Nucleus accumbens (tissue), 56 donors: ENCODE data around the gene ATCAY.
"Not testable (repeated sequence)": the region's sequence is repeated elsewhere in the genome, so short reads cannot be mapped to it uniquely, and the experiment has no call there.

Experiments
- DNase-seq, 56 donors: peaks; one replicate each; lab custom pipeline; 2025; lab: John Stamatoyannopoulos, UW

The ATCAY gene

DNA sequence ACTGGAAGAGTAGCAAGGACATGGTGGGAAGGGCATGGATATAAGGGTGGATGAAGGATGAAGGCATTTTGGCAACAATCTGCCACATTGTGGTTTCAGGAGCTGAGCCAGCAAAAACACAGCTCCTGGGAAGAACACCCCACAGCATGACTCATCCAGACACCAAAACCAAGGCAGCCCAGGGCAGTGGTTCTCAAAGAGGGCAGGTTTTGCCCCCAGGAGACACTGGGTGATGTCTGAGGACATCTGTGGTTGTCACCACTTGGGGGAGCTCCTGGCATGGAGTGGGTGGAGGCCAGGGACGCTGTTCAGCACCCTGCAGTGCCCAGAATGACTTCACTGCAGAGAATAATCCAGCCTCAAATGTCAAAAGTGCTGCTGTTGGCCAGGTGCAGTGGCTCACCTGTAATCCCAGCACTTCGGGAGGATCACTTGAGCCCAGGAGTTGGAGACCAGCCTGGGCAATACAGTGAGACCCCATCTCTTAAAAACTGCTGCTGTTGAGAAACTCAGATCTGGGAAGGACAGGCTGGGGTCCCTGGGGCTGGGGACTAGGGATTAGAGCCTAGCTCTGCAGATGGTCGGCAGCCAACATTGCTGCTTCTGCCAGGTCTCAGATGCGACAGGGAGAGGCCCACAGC, 27.8 kb upstream of the ATCAY start:
- DNase-seq, result no peak

GRCh38 chr19:3855320-3855719, 25.2 kb upstream of the ATCAY start:
- DNase-seq, result no peak

DNA sequence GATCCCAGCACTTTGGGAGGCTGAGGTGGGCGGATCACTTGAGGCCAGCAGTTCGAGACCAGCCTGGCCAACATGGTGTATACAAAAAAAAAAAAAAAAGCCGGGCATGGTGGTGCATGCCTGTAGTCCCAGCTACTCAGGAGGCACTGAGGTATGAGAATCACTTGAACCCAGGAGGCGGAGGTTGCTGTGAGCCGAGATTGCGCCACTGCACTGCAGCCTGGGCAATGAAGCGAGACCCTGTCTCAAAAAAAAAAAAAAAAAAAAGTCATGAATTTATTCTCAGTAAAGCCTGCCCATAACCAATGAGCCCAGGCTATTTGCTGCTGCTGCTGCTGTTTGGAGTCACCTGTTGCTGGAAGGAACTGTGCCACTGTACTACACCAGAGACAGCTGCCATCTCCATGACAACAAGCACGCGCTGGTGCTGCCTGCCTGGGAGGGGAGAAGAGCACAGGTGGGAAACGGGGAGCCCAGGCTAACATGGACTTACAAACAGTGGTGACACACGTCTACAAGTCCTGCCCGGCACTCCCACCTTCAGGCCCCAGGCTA, 23.0 kb upstream of the ATCAY start:
- DNase-seq, result peak in 23 of 56 donors; percentile 2 to 75 (median 29)

GRCh38 chr19:3860499-3860898, 20.0 kb upstream of the ATCAY start:
- DNase-seq, result no peak

- no peak for DNase-seq
These were observed 17.5 kb upstream of the ATCAY start for GRCh38 chr19:3862826-3863500.

- DNase-seq, result no peak
These were observed 16.8 kb upstream of the ATCAY start for GRCh38 chr19:3863648-3864047.

GRCh38 chr19:3866910-3867638, 13.4 kb upstream of the ATCAY start:
- DNase-seq, result no peak

DNA sequence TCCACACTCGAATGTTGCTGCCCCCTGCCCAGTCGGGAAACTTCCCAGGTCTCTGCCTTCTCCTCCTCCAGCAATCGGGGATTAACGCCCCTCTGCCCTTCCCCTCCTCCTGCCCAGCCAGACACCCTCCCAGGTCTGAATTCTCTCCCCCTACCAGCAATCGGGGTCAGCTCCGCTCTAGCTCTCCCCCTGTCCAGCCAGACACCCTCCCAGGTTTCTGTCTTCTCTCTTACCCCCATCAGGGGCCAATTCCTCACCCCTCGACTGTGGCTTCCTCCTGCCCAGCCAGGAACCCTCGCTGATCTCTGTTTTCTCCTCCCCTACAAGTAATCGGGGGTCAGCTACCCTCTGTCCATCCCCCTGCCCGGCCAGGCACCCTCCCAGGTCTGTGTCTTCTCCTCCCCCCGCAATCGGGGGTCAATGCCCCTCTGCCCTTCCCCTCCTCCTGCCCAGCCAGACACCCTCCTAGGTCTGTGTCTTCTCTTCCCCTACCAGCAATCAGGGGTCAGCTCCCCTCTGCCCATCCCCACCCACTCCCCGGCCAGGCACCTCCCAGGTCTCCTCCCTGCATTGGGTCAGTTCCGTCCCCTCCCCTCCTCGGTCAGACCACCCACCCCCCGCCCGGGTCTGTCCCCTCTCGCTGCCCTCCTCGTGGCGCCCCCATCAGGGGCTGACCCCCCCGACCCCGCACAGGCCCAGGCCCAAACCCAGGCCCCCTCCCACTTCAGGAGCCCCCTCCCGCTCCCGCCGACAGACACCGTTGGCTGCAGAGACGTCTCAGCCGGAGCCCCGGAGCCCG, 12.3 kb upstream of the ATCAY start:
- DNase-seq, result no peak

- DNase-seq, result peak in 22 of 56 donors; percentile 6 to 66 (median 20)
These were observed 11.6 kb upstream of the ATCAY start, which contains the start of gene ZFR2 for GRCh38 chr19:3868770-3869456. Gene ZFR2 (minus strand): TSS chr19:3869038. CDS start chr19:3869017, 21 bp downstream.

DNA sequence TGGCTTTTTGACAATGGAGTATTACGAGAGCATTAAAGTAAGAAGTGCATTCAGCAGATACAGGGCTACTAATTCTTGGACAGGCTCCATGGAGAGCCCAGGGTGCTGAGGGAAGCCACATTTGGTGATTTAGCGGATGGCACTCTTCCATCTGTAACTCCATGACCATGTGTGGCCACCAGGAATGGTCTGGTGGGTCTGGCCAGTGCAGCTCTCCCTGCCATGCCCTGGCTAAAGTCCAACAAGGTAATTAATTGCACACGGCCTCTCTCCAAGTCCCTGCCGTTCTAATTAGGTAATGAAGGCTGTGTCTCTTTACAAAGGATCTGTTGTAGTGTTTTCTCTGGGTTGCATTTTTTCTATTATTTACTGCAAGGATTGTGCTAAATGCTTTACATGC, 7.3 kb upstream of the ATCAY start:
- no peak for DNase-seq

- not testable (repeated sequence) for DNase-seq
These were observed 5.8 kb upstream of the ATCAY start for GRCh38 chr19:3874695-3875094.

- DNase-seq, result peak in 1 of 56 donors; percentile 3
These were observed 829 bp upstream of the ATCAY start for GRCh38 chr19:3879656-3880055.

GRCh38 chr19:3881272-3882040, 971 bp downstream of the ATCAY start:
- DNase-seq, result peak in 12 of 56 donors; percentile 5 to 45 (median 12)

- DNase-seq, result no peak
These were observed 1.5 kb downstream of the ATCAY start for GRCh38 chr19:3882041-3882384.

- DNase-seq, result peak in 14 of 56 donors; percentile 3 to 52 (median 20)
These were observed 10.1 kb downstream of the ATCAY start for GRCh38 chr19:3890591-3890990.

GRCh38 chr19:3893509-3894179, 13.2 kb downstream of the ATCAY start:
- no peak for DNase-seq

- not testable (repeated sequence) for DNase-seq
These were observed 14.5 kb downstream of the ATCAY start for GRCh38 chr19:3894959-3895358.

DNA sequence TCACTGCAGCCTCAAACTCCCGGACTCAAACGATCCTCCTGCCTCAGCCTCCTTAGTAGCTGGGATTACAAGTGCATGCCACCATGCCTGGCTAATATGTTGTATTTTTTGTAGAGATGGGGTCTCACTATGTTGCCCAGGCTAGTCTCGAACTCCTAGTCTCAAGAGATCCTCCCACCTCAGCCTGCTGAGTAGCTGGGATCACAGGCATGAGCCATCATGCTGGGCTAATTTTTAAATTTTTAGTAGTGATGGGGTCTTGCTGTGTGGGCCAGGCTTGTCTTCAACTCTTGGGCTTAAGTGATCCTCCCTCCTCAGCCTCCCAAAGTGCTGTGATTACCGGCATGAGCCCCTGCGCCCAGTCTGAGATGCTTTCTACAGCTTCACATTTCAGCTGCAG, 15.3 kb downstream of the ATCAY start:
- DNase-seq, result no peak
